Thyroid gland (tissue), 4 donors: ENCODE data around the gene ZNRF1. TPM values are rescaled to one million over a fixed set of nuclear protein-coding genes. Genes with fewer than 3 reads are reported as not detected.

Source experiments
- DNase-seq, 2 donors: peaks; one replicate each; pipeline ENCODE4 v3.0.0-alpha.2; 2019
- H3K27ac ChIP-seq, 3 donors: fragments of 200-600 bp; sonication (generic); 1 replicate in 2 of 3; 2 replicates in 1 of 3; pipeline ENCODE4 v1.5.1; 2016 to 2019; ENCODE audit warnings: mild to moderate bottlenecking in 1 of 3, moderate library complexity in 1 of 3
- H3K27me3 ChIP-seq: fragments of 200-600 bp; sonication (generic); one replicate; pipeline ENCODE4 v1.5.1; 2019
- H3K36me3 ChIP-seq, 2 donors: fragments of 200-600 bp; sonication (generic); one replicate each; pipeline ENCODE4 v1.5.1; 2016 to 2019
- H3K4me1 ChIP-seq, 2 donors: fragments of 200-600 bp; sonication (generic); one replicate each; pipeline ENCODE4 v1.5.1; 2017 to 2019
- H3K4me3 ChIP-seq, 3 donors: fragments of 200-600 bp; sonication (generic); replicated peaks in 1 of 3; 1 replicate in 2 of 3; 2 replicates in 1 of 3; pipeline ENCODE4 v1.5.1; 2016; ENCODE audit warnings: mild to moderate bottlenecking in 1 of 3
- H3K9me3 ChIP-seq: fragments of 200-600 bp; sonication (generic); one replicate; pipeline ENCODE4 v1.5.1; 2017
- POLR2A ChIP-seq, 2 donors: fragments of 450-650 bp; IDR thresholded peaks; one replicate each; pipeline ENCODE4 v1.6.1; 2017; ENCODE audit warnings: antibody characterized with exemption in 2 of 2, mild to moderate bottlenecking in 2 of 2, moderate library complexity in 1 of 2
- WGBS, 2 donors: methylation state at CpG; one replicate each; pipeline ENCODE4 v1.1.5; 2017; 5-methylcytosine and 5-hydroxymethylcytosine counted together
- intact Hi-C: fragments of 100-400 bp; cut with DNase I; formaldehyde crosslinking; loops from one replicate; pipeline ENCODE4 v1.15.1; 2023
- total RNA-seq, 4 donors: library from RNA; depleted of rRNA; stranded (reverse); fragments of >200 nt; gene quantifications; one replicate each; pipeline ENCODE4 v1.2.3, GENCODE V29; 2016
- TF ChIP-seq, protein P1 (sequence below), 6 experiments: fragments of 200-600 bp in 3 of 6; fragments of 450-650 bp in 3 of 6; sonication (generic) in 3 of 6; IDR thresholded peaks; one replicate each; pipeline ENCODE4 v1.5.1; 2016 to 2019; ENCODE audit warnings: antibody characterized with exemption in 6 of 6, mild to moderate bottlenecking in 2 of 6, inconsistent platforms in 1 of 6, moderate library complexity in 1 of 6

Gene ZNRF1
- total RNA-seq, 4 donors from 2014 or later = 47.4 to 94.5 (median 57.4) TPM

DNA sequence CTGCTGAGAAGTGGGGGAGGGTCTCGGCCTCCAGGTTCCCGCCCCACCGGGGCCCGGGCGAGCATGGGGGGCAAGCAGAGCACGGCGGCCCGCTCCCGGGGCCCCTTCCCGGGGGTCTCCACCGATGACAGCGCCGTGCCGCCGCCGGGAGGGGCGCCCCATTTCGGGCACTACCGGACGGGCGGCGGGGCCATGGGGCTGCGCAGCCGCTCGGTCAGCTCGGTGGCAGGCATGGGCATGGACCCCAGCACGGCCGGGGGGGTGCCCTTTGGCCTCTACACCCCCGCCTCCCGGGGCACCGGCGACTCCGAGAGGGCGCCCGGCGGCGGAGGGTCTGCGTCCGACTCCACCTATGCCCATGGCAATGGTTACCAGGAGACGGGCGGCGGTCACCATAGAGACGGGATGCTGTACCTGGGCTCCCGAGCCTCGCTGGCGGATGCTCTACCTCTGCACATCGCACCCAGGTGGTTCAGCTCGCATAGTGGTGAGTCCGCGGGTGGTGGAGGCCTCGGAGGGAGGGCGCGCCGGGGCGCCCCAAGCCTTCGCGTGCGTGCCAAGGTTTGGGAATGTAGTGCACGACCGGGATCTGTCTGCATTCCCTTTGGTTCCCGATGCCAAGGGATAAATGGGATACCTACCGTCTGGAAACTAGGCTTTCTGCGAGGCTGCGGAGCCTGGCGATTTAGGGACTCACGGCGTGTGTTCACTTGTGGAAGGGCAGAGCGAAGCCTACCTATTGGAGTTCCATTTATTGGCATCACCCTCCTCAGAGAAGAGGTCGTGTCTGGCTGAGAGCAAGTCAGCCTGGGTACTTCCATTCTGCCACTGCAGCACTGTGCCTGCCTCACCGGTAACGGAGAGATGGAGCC lies 1.0 kb downstream of the ZNRF1 start:
- WGBS, 2 donors = 1 to 3% methylated on average over 19 to 49 of the region's 71 CpGs

DNA sequence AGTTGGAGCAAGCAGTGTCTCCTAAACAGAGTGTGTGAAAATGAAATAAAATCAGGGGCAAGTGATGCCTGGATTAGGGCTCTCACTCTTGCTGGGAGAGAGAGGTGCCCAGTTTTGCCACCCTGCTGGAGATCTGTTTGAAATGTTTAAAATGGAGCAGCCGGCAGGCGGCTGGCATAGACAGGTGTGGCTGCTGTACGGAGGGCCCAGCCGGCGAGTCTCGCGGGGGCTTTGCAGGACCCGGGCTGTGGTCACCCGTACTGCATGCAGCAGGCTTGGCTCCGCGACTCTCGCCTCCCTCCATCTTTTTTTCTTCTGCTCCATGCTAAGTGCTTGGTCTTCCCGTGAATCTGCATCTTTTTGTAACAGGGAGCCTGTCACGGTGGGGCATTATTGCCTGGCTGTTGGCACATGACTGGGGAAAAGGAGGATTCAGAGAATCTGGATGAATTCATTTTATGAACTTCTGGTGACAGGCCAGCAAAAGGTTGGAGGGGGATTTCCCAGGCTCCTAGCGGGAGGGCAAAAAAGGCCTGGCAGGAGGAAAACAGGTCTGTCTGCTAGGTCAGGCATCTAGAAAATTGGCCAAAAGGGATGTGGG lies 1.8 kb downstream of the ZNRF1 start:
- DNase-seq = peak; percentile 46 to 62
- 6 to 15% methylated on average over 9 to 15 of the region's 15 CpGs for WGBS, 2 donors
- Histone ChIP-seq H3K27ac (peak overlapping the region; percentile 50 to 85 (median 82)), H3K4me1 (peaks cover 40% of the 10 kb centered on the region in 2 donors), H3K4me3 (peak overlapping the region; percentile 2 to 87 (median 62)), H3K9me3 (no peaks in the 10 kb centered on the region), H3K27me3 (no peaks in the 10 kb centered on the region), H3K36me3 (no peaks in the 10 kb centered on the region)
- intact Hi-C loops = no loop called here
- TF ChIP-seq, protein P1, sequence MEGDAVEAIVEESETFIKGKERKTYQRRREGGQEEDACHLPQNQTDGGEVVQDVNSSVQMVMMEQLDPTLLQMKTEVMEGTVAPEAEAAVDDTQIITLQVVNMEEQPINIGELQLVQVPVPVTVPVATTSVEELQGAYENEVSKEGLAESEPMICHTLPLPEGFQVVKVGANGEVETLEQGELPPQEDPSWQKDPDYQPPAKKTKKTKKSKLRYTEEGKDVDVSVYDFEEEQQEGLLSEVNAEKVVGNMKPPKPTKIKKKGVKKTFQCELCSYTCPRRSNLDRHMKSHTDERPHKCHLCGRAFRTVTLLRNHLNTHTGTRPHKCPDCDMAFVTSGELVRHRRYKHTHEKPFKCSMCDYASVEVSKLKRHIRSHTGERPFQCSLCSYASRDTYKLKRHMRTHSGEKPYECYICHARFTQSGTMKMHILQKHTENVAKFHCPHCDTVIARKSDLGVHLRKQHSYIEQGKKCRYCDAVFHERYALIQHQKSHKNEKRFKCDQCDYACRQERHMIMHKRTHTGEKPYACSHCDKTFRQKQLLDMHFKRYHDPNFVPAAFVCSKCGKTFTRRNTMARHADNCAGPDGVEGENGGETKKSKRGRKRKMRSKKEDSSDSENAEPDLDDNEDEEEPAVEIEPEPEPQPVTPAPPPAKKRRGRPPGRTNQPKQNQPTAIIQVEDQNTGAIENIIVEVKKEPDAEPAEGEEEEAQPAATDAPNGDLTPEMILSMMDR (IDR thresholded peaks at IDR 0.05) = no peak
- TF ChIP-seq POLR2A (IDR thresholded peaks at IDR 0.05) = no peak

More for the DNA sequence above, 1.0 kb downstream of the ZNRF1 start:
- Histone ChIP-seq H3K4me3 (peak overlapping the region; percentile 2 to 87 (median 62)), H3K36me3 (no peaks in the 10 kb centered on the region), H3K4me1 (peaks cover 37 to 40% of the 10 kb centered on the region in 2 donors), H3K27me3 (no peaks in the 10 kb centered on the region), H3K27ac (peak overlapping the region; percentile 82 to 85 (median 85)), H3K9me3 (no peaks in the 10 kb centered on the region)
- TF ChIP-seq, protein P1 (IDR thresholded peaks at IDR 0.05) = no peak
- TF ChIP-seq POLR2A (IDR thresholded peaks at IDR 0.05) = peak in 1 of 2 donors; percentile 7
- intact Hi-C loops = loop anchor here (2.0 kb wide), 1 partner anchor 111 kb away; no protein-coding TSS in a partner anchor
- DNase-seq = peak; percentile 69 to 71

DNA sequence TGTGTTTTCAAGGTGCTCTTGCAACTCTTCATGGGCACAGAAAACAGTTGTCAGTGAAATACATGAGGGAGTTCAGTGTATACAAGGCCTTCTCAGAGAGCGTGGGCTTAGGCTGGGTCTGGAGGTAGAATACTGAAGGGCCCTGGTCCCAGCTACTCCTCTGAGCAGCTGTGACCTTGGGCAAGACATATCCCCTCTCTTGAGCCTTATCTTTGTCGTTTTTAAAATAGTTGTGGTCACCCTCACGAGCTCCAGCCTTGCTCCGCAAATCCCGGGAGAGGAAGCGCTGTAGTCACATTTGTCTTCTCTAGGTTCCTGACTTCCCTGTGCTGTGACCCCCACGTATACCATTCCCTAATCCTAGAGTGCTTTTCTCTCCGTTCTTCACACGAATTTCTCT lies 3.6 kb downstream of the ZNRF1 start:
- Histone ChIP-seq H3K9me3 (no peaks in the 10 kb centered on the region), H3K27ac (peak overlapping the region in 2 of 3 donors; percentile 36 to 85), H3K4me3 (no peak overlapping the region), H3K36me3 (no peaks in the 10 kb centered on the region), H3K27me3 (no peaks in the 10 kb centered on the region), H3K4me1 (peaks cover 55 to 57% of the 10 kb centered on the region in 2 donors)
- no peak for DNase-seq
- WGBS, 2 donors = 57 to 62% methylated on average over 9 of the region's 9 CpGs
- intact Hi-C loops = no loop called here
- no peak for TF ChIP-seq POLR2A (IDR thresholded peaks at IDR 0.05)
- TF ChIP-seq, protein P1 (IDR thresholded peaks at IDR 0.05) = no peak

DNA sequence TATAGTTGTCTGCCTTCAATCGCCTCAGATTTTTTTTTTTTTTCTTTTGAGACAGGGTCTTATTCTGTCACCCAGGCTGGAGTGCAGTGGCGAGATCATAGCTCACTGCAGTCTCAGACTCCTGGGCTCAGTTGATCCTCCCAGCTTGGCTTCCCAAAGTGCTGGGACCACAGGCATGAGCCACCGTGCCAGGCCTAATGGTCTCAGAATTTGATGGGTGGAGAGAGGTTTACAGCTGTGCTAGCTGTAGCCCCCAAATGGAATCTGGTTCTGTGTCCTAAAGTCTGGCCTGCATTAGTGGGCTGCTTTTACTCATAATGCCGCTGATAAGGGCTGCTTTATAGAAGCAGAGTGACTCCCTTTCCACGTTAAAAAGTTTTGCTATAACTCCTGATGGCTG lies 5.1 kb downstream of the ZNRF1 start:
- DNase-seq = no peak
- H3K36me3 ChIP-seq = no peaks in the 10 kb centered on the region
- no peaks in the 10 kb centered on the region for H3K9me3 ChIP-seq
- peak overlapping the region in 1 of 3 donors; percentile 12 for H3K27ac ChIP-seq
- H3K27me3 ChIP-seq = no peaks in the 10 kb centered on the region
- H3K4me3 ChIP-seq = no peak overlapping the region
- WGBS, 2 donors = 94% methylated on average over 5 of the region's 5 CpGs
- TF ChIP-seq POLR2A (IDR thresholded peaks at IDR 0.05) = no peak
- TF ChIP-seq, protein P1 (IDR thresholded peaks at IDR 0.05) = no peak
- peaks cover 63 to 64% of the 10 kb centered on the region in 2 donors for H3K4me1 ChIP-seq
- intact Hi-C loops = no loop called here
